GM12801 (cell line): ENCODE results near the gene EXT2.

Experiments
- TF ChIP-seq, protein P1 (sequence below): IDR thresholded peaks from one replicate; pipeline ENCODE4 v1.5.1; 2011; ENCODE audit warnings: control low read depth; ENCODE audit not compliant: insufficient read length; ENCODE audit errors: extremely low read depth

Gene EXT2

DNA sequence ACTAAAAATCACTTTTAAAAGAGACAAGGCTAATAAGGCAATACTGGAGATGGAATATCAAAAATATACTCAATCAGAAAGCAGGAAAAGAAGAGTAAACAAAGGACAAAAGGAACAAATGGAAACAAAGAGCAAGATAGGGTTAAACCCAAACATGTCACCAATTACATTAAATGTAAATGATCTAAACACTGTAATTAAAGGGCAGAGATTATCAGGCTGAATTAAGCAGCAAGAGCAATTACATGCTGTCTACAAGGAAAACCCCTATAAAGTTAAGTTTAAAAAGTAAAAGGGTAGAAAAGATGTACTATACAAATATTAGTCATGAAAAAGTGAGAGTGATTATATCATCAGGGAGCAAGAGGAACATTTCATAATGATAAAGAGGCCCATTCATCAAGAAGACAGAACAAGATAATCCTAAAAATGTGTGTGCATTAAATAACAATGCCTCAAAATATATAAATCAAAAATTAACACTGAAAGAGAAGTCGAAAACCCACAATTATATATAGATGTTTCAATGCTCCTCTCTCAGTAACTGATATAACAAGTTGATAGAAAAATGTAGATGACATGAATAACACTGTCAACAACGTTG is 157.6 kb downstream of the EXT2 start:
- TF ChIP-seq, protein P1, sequence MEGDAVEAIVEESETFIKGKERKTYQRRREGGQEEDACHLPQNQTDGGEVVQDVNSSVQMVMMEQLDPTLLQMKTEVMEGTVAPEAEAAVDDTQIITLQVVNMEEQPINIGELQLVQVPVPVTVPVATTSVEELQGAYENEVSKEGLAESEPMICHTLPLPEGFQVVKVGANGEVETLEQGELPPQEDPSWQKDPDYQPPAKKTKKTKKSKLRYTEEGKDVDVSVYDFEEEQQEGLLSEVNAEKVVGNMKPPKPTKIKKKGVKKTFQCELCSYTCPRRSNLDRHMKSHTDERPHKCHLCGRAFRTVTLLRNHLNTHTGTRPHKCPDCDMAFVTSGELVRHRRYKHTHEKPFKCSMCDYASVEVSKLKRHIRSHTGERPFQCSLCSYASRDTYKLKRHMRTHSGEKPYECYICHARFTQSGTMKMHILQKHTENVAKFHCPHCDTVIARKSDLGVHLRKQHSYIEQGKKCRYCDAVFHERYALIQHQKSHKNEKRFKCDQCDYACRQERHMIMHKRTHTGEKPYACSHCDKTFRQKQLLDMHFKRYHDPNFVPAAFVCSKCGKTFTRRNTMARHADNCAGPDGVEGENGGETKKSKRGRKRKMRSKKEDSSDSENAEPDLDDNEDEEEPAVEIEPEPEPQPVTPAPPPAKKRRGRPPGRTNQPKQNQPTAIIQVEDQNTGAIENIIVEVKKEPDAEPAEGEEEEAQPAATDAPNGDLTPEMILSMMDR, result no peak

DNA sequence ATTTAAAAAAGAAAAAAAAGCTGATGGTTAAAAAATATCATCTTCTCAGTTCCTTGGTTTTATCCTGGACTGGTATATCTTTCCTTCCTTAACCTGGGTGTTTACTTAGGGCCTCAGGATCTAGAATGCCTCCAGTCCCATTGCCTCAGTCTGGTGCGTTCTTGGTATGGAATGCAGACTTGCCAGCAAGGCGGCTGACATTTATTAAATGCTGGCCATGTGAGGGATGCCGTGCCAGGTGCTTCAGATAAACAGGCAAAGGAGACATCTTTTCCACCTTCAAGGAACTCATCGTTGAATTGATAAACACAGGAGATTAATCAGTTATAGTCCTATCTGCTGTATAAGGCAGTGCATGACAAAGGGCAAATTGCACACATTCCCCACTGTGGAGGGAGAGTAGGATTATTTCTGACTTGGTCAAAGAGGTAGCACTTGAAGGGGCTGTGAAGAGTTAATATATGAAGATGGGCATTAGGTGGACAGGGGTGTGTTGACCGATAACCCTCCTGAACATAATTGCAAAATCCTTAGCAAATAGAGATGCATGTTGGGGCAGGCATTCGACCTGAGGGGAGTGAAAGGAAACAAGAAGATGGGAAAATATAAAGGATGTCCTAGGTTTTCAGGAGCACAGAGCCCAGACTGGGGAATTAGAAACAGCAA is 160.1 kb downstream of the EXT2 start:
- TF ChIP-seq, protein P1, result no peak

DNA sequence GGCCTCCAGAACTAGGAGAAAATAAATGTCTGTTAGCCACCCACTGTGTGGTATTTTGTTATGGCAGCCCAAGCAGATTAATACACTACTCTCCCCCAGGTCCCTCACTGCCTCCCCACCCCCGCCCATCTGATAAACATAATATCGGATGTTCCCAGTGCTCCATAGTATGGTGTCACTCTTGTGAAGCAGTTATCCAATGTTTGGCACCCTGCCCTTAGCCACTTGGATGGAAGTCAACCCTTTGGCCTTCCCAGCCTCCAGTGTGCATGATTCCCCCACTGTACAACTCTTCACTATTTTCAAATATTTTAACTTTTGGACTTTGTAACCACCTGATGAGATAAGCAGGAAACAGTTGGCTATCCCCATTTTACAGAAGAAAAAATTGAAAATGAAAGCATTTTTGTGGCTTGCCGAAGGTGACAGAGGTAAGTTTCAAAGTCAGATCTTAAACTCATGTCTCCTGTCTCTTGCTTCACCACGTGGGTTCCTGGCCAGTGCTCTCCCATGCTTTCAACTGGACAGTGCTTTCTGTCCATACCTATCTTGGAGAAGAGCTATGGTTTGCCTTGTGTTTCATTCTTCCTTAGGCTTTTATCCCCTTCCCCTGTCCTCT is 161.3 kb downstream of the EXT2 start:
- TF ChIP-seq, protein P1, result no peak

DNA sequence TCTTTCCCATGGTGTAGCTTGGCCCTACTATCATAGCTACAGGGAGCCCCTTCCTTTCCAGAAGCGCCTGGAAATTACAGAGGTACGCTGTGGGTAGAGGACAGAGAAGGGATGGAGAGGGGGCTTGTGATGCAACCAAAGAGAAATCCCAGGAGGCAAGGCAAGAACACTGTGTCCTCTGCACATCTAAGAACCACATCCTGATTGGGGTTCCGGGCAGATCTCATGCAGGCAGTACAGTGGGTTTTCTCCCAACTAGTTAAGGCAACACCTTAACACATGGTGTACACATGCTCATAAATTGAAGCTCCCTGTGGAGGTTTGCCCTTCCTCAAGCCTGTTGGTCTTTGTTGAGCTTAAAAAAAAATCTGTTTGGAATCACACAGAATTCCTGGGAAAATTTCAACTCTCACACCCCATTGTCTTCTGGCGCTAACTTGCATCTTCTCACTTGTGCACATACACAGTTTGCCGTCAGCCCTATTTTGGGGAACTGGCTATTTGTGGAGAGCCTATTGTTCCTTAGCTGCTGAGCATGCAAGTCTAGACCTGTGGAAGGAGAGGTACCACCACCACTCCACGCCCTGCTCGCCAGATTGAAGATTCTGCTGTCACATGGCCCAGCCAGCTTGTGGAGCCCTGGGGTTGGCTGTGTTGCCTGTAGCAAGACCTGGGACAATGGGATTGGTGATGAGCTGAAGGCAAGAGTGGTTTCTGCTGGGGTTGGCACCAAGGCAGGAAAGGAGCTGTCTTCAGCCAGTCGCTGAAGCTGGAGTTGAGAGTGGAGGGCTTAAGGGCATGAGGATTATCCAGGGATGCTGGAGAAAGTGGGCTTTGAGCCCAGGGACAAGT is 162.1 kb downstream of the EXT2 start:
- TF ChIP-seq, protein P1, result no peak

DNA sequence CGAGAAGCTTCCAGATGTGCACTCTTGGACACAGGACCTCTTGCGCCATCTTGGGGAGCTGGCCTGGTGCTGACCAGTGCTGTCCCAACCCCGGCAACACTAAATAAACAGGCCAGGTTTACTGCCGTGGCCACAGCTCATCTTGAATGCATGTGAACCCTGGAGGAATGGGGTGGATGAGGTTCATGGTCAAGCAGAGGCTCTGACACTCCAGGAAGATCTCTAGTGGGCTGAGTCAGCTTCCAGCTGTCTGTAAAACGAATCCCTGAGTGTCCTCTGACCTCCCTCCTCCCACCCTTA is 162.7 kb downstream of the EXT2 start:
- TF ChIP-seq, protein P1, result no peak

DNA sequence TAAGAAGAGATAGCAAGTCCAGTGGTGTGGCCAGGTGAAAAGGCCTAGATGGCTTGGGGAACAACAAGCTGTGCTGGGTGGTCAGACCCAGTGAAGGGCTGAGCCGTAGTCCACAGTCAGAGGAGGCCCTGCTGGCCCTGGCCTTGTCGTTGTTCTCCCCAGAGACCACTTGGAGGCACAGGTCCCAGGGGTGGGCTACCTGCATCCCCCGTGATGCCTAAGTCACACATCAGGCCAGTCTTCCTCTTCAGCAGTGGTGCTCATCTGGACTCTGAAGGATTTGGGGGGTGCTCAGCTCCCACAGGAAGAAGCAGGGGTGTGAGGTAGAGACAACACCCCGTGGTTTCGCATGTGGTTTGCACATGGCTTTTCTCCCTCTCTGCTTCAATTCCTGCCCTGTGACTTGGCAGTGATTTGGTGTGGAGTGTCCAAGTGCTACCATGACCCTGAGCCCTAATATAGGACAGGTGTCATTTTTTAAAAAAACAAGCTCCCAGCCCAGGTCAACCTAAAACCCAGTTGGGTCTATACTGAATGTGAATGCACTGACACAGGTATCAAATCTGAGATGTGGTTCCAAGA is 163.5 kb downstream of the EXT2 start:
- TF ChIP-seq, protein P1, result no peak

DNA sequence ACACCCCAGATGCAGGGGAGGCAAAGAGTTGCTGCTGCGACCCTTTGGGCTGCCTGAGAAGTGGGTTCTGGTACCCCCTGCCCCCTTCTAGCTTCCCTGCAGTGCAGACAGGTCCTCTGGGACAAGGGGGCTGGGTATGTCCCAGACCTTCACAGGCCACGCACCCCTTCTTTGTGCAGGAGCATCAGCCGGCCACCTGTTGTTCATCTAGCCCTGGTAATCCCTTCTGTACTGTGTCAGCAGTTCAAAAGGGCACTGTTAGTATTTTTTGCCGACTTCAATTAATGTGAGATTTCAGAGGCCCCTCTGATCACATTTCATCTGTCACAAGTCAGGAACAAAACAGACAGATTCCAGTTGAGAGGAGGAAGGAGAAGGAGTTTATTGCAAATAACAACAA is 164.6 kb downstream of the EXT2 start:
- TF ChIP-seq, protein P1, result no peak
